Activated gamma-delta T cell treated with anti-CD3 and anti-CD28 coated beads, Interleukin-2, amount 50 U/mL, for 16 hours (primary cell): ENCODE data around the gene ATG13.

Source experiments
- DNase-seq: peaks from one replicate; pipeline ENCODE4 v3.0.0-alpha.2; 2020; ENCODE audit warnings: low read depth

ATG13 gene

DNA sequence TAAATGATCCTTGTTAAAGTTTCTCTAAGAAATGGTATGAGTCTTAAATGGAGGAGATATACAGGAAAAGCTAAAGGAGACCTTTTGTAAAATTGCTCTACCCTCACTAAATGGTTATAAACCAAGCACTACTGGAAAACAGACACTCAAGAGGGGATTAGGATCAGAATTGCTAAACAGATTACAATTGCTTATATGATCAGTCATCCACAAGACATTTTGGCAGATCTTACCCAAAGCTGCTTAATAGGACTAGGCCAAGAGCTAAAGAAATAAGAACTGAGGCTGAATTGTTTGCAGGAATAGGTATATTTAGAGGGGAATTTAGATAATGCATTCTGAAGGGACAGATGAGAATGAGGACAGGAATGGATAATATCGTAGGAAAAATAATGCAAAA lies 9.8 kb upstream of the ATG13 start:
- DNase-seq = no peak

DNA sequence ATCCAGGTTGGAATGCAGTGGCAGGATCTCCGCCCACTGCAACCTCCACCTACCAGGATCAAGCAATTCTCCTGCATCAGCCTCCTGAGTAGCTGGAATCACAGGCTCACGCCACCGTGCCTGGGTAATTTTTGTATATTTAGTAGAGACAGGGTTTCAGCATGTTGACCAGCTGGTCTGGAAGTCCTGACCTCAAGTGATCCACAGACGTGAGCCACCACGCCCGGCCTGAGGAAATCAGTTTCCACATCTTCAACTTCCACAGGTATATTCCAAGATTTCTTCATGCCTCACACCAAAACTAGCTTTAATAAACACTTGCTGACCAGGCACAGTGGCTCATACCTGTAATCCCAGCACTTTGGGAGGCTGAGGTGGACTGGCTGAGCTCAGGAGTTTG lies 8.0 kb upstream of the ATG13 start:
- DNase-seq = no peak

DNA sequence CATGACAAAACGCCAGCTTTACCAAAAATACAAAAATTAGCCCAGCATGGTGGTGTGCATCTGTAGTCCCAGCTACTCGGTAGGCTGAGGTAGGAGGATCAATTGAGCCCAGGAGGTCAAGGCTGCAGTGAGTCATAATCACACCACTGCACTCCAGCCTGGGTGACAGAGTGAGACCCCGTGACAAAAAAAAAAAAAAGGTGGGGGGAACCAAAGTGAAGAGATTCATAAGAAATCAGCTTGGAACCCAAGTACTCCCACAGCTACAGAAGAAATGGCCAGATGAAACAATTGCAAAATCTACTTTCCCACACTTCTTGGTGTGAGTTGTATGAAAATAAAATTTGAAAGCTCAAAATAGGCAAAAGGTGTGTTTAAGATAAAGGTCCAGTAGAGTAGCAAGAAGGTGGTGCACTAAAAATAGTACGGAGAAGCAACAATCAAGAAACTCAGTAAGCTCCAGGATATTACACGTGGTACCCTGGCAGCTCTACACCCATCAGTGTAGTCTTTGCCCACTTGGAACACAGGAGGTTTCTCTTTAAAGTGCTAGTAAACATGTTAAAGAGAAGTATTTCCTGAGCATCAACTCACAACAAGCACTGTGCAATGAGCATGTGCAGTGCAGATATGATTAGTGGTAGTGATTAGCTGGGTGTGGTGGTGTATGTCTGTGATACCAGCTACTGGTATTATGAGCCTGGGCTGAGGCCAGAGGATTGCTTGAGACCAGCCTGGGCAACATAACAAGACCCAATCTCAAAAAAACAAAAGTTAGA lies 5.6 kb upstream of the ATG13 start:
- no peak for DNase-seq

DNA sequence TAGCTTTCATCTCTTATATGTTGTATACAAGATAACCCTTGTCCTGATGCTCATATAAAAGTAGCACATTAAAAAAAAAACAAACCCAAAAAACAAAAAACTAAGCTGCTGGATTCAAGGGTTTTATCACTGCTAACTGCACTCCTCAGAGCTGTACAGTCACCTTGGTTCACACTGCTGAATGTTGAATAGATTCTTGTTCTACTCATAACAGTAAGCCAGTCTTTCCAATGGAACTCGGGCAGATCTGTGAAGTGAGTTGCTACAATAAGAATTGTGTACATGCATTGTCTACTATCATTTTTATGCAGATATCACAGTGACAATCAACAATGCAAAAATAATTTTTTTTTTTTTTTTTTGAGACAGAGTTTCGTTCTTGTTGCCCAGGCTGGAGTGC lies 5.0 kb upstream of the ATG13 start:
- no peak for DNase-seq

DNA sequence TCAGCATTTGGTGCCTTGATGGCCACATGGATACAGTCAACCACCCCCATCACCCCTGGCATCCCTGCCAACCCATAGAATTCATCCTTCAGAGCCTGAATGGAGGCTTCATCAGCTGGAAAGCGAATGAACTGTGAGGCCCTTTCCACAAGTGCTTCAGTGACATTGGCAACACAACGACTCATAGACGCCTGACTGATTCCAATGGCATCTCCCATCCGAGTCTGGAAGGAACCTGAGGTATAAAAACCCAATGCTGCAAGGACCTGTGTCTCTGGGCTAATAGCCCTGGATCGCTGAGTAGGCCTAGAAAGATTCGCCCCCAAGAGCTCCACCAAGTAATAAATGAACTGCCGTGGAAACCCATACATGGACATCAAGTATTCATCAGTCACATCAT lies 1.6 kb upstream of the ATG13 start:
- DNase-seq = no peak

DNA sequence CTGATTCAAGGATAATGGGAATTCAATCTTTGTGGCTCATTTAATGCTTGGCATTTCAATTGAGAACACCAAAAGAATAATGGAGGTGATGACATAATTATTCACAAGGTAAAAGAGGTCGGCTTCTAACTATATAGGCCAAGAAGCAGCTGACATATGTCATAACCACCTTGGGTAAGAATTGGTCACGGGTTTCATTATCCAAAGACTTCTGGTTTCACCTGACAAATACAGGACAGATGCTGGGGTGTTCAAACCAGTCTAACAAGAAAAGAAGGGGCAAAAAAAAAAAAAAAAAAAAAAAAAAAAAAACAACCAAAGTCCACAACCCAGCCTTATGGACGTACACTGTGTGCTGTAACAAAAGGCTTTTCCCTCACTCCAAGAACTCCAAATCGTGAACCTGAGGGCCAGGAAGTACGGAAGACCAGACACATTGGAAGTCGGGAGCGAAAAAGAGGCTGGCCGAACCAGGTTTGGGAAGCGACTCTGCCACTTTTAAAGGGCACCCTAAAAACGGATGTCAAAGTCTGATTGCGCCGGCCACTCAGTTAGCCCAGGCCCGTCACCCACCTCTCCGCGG lies 711 bp upstream of the ATG13 start:
- no peak for DNase-seq

DNA sequence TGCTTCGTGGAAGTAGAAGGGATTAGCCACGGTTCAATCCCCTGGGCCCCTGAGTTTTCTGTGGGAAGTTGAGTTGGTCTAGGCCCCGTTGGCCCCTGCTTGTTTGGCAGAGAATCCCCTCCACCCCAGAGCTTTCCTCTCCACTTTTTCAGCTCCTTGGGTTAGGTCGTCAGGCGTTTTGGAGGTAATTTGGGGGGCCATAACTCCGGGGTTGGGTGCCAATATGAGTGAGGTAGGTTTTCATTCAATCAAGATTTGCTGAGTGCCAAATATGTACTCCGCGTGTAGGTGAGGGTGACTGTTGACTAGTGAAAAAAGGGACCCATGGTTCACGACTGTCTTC lies 590 bp downstream of the ATG13 start:
- no peak for DNase-seq

DNA sequence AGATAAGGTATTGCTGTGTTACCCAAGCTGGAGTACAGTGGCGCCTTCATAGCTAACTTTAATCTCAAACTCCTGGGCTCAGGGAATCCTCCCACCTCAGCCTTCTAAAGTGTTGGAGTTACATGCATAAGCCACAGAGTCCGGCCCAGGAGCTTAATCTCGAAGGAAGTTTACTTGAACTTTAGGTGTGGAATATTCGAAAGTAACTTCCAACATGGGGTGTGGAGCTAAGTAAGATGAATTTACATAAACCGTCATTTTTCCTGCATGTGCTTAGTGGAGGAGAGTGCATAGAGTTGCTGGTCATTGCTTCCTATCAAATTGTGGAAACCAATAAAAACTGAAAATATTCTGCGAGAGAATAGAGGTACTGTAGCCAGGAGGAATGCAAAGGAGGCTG lies 1.5 kb downstream of the ATG13 start:
- no peak for DNase-seq

DNA sequence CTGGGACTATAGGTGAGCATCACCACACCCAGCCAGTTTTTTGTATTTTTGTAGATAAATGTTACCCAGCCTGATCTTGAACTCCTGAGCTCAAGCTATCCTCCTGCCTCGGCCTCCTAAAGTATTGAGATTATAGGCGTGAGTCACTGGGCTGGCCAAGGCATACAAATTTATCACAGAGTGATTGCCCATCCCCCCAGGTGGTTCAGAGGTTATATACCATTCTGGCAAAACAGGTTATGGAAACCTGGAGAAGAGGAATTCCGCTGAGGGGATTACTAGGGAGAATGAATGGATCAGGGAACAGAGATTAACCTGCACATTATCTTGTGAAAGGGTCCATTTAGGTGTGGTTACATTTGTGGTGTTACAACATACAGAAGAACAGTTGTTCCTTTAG lies 8.1 kb downstream of the ATG13 start:
- no peak for DNase-seq

DNA sequence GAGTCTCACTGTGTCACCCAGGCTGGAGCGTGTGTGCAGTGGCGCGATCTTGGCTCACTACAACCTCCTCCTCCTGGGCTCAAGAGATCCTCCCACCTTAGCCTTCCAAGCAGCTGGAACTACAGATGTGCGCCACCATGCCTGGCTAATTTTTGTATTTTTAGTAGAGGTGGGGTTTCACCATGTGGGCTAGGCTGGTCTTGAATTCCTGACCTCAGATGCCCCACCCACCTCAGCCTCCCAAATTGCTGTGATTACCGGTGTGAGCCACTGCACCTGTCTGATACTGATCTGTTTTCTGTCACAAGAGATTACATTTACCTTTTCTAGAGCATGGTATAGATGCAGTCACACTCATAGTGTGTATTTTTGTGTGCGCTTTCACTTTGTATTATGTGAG lies 11.6 kb downstream of the ATG13 start:
- DNase-seq = no peak

DNA sequence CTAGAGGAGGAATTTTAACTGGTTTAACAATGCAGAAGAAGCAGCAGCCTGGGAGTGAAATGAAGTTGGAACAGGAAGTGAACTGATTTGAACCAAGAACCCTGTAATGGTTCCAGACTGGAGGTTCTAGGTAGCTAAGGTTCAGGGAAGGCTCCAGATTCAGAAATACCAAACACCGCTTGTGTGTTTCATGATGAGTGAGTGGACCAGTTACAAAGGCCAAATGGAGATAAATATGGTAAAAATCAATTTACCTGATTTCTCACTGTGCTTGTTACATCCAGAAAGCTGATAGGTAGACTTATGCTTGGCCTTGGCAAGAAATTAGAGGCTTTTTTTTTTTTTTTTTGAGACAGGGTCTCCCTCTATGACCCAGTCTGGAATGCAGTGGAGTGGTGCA lies 12.9 kb downstream of the ATG13 start:
- DNase-seq = no peak

DNA sequence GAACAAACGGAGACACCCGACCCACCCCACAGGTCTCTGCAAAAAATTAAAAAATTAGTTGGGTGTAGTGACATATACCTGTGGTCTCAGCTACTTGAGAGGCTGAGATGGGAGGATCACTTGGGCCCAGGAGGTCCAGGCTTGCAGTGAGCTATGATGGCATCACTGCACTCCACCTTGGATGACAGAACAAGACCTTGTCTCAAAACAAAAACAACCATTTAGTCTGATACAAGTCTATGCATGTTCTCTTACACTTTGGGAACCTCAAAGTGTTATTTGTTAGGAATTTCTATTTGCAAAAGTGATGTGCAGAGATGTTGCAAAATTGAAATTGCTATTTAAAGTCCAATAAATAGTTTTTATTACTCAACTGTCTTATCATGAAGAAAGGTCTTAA lies 14.3 kb downstream of the ATG13 start:
- no peak for DNase-seq

DNA sequence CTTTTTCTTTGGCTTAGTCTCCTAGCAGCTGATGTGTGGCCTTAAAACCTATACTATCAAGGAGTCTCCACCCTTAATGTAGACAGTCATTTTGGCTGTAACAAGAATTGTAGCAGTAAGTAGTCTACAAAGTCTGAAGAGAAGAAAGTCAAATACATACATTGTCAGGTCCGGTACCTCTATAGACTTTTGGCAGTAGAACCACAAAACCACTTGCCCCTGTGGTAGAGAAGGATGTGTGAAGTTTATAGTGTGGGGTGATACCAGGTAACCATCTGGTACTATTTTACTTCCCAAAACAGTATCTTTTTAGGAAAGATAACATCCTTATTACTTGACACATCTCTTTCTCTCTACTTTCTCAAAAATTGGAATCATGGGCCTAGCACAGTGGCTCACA lies 15.1 kb downstream of the ATG13 start:
- no peak for DNase-seq

DNA sequence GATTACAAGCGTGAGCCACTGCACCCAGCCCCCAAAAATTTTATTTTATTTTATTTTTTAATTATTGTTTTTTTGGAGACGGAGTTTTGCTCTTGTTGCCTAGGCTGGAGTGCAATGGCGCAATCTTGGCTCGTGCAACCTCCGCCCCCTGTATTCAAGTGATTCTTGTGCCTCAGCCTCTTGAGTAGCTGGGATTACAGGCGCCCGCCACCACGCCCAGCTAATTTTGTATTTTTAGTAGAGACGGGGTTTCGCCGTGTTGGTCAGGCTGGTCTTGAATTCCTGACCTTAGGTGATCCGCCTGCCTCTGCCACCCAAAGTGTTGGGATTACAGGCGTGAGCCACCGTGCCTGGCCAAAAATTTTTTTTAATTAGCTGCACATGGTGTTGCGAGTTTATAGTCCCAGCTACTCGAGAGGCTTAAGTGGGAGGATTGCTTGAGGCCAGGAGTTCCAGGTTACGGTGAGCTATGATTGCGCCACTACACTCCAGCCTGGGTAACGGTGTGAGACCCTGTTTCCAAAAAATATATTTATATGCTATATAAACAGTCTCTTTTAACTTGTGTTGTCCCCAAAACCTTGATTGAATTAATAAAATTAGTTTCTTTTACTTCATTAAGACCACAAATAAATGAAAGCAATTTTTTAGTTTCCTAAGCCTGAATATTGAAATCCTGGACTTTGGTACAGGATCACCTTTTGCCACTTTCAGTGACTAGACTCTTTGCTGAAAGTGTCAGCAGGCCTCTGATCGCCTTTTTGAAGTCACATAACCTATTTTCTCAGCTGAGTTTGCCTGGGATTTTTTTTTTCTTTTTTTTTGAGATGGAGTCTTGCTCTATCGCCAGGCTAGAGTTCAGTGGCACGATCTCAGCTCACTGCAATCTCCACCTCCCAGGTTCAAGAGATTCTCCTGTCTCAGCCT lies 16.2 kb downstream of the ATG13 start:
- no peak for DNase-seq

DNA sequence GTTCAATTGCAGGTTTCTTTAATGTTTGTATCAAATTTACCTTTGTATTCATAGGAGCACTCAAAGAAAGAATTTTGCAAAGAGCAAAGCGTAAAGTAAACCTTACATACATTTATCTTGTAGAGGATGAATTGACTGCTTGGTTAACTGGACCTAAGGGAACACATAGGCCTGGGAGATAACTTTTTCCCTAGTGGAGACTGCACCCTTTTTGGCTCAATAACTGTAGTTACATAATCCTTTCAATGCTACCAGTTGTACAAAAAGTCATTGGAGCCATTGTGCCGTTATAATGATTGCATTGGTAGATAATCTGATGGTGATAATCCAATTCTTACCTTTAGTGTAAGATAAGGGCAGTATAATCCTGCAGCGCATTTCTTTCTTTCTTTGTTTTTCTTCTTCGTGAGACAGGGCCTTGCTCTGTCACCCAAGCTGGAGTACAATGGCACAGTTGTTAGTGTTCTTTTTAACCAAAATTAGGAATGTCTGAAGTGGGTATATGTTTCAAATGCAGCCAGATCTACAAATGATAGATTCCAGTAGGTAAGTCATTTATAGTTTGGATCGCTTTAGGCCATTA lies 18.3 kb downstream of the ATG13 start:
- no peak for DNase-seq

DNA sequence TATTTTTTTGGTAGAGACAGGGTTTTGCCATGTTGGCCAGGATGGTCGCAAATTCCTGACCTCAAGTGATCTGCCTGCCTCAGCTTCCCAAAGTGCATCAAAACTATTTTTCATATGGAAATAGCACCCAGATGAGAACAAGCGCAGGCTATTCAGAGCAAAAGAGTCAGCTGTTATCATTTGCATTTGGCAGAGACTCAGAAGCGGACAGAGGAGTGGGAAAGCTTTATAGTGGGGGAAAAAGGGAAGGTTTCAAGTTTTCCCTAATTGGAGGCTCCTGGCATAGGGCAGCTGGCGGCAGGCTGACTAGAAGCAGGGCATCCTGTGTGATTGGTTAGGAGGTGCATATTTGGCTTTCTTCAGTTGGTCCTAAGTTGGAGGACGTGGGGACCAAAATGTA lies 20.2 kb downstream of the ATG13 start:
- no peak for DNase-seq

DNA sequence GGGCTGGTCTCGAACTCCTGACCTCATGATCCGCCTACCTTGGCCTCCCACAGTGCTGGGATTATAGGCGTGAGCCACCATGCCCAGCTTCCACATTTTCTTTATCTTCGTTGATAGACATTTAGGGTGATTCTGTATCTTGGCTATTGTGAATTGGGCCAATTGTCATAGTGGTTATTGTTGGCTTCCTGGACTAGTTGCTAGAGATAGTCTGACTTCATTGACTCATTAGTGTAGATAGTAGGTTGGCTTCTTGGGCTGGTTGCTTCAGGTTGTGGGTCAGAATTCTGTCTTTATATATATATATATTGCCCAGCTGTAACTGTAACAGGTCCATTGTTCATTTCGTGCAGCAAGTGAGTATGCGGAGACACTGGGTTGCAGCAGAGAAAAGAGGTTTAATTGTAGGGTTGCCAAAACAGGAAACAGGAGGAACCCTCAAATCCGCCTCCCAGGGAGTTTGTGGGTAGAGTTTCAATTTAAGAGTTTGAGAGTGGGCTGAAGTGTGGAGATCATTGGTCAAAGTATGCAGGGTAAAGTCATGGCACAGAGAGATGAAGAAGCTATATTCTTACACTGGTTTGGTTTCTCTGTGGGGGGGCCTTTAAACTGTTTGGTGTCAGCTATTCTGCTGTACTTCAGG lies 22.0 kb downstream of the ATG13 start:
- DNase-seq = no peak

DNA sequence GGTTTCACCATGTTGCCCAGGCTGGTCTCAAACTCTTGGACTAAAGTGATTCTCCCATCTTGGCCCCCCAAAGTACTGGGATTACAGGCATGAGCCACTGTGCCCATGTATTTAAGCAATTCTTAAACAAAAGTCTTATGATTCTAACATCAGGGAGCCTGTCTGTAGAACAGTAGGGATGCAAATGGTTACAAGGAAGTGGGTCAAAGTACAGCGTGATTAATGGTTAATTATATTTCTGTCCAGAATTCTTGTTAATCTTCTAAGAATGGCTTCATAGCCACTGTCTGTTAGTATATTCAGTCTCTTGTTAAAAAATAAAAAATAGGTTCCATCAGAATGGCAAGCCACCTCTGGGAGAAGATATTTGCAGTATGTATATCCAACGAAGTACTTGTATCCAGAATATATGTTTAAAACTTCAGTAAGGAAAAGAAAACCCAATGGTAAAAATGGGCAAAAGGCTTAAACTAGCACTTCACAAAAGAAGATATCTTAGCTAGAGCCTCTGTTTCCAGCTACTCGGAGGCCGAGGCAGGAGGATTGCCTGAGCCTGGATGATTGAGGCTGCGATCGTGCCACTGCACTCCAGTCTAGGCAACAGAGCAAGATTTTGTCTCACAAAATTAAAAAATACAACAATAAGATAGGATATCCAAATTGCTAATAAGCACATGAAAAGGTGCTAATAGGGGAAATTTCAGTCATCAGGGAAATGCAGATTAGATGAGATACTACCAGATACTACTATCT lies 22.9 kb downstream of the ATG13 start:
- DNase-seq = no peak

DNA sequence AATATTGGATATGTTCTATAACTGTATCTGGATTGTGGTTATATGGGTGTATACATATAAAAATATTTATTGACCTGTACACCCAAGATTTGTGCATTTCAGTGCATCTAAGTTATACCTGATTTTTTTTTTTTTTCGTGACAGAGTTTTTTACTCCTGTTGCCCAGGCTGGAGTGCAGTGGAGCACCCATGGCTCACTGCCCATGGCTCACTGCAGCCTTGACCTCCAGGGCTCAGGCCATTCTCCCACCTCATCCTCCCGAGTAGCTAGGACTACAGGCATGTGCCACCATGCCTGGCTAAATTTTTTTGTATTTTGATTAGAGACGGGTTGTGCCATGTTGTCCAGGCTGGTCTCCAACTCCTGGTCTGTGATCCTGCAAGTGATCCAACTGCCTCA lies 24.3 kb downstream of the ATG13 start:
- DNase-seq = no peak

DNA sequence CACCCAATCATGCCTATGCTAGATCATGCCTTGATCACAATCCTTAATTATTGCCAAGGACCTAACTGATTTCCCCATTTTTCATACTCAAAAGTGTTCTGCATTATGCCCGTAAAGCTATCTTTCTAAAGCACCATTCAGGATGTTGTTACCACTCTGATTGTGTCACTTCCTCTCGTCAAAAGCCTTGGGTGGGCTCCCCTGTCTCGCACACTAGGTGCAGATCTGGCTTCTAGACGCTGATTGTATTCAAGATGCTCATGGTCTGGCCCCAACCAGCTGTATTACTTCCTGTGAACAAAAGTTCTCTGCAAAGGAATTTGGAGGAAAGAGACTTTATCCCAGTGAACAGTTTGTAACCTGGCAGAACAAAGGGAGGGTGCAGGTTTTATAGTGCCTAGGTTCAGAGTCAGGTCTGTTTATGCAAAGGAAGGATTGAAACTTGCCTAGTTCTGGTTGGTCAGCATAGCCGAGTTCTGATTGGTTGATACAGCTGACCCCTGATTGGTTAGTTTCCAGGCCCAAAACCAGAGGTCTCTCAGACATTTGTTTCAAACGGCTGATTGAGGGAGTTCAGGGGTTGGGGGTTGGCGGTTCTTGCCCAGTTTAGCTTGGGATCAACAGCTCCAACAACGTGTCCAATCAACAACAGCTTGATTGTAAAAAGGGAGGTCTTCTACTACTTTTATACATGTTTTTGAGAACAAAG lies 25.4 kb downstream of the ATG13 start:
- DNase-seq = no peak

DNA sequence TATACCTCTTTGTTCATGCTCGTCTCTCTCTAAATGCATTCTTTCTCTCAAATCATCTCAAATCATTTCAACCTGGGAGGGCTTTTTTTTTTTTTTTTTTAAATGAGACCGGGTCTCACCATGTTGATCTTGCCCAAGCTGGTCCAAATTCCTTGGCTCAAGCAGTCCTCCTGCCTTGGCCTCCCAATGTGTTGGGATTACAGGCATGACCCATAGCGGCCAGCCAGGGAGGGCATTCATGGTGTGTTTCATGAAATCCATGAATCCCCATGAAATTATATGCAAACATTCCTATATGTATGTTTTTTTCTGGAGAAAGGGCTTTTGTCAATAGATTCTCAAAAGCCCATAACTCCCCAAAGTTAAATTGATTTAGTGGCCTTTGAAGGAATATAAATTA lies 26.2 kb downstream of the ATG13 start:
- no peak for DNase-seq
